Cardiac fibroblast (primary cell): ENCODE measurements around the gene MYH14.

ENCODE experiments used
- DNase-seq, 2 donors: peaks; one replicate each; pipeline versions ENCODE4 v3.0.0 to v3.0.0-alpha.2; 2010; ENCODE audit warnings: low read depth in 2 of 2
- H3K4me3 ChIP-seq, 2 donors: replicated peaks in 1 of 2; 1 replicate in 1 of 2; 2 replicates in 1 of 2; pipeline ENCODE4 v1.5.1; 2011; ENCODE audit warnings: low read depth in 2 of 2, low read length in 2 of 2, mild to moderate bottlenecking in 2 of 2, moderate library complexity in 1 of 2
- CTCF ChIP-seq: IDR thresholded peaks from one replicate; pipeline ENCODE4 v1.5.1; 2011; ENCODE audit warnings: low read depth, mild to moderate bottlenecking, low read length, inconsistent platforms

Gene MYH14

GRCh38 chr19:50252111-50252886 is 48.9 kb downstream of the MYH14 start:
- no peak overlapping the region for H3K4me3 ChIP-seq
- DNase-seq = peak; percentile 13 to 48
- TF ChIP-seq CTCF = peak; percentile 81

GRCh38 chr19:50252887-50253268 is 49.5 kb downstream of the MYH14 start:
- H3K4me3 ChIP-seq = no peak overlapping the region
- DNase-seq = no peak
- no peak for TF ChIP-seq CTCF

- DNase-seq = no peak
- peak; percentile 32 for TF ChIP-seq CTCF
- no peak overlapping the region for H3K4me3 ChIP-seq
These were observed 51.7 kb downstream of the MYH14 start for GRCh38 chr19:50255115-50255514.

GRCh38 chr19:50257141-50257540 is 53.7 kb downstream of the MYH14 start:
- no peak for TF ChIP-seq CTCF
- H3K4me3 ChIP-seq = no peak overlapping the region
- DNase-seq = no peak

- TF ChIP-seq CTCF = peak; percentile 45
- no peak overlapping the region for H3K4me3 ChIP-seq
- DNase-seq = peak in 1 of 2 donors; percentile 10
These were observed 55.5 kb downstream of the MYH14 start for GRCh38 chr19:50258918-50259372.

GRCh38 chr19:50261446-50261970 is 58.1 kb downstream of the MYH14 start:
- DNase-seq = no peak
- no peak for TF ChIP-seq CTCF
- H3K4me3 ChIP-seq = no peak overlapping the region
